HG03280 (cell line): Measurements from ENCODE around the gene ASAH2B.

Source experiments
- ATAC-seq: cut with Tn5 transposase; IDR thresholded peaks from one replicate; pipeline ENCODE4 v1.9.1; 2021; ENCODE audit warnings: mild to moderate bottlenecking, moderate library complexity; ENCODE audit not compliant: unreplicated experiment

Gene ASAH2B

GRCh38 chr10:50796693-50797092, 57.0 kb downstream of the ASAH2B start:
- no peak for ATAC-seq

- no peak for ATAC-seq
Observed at GRCh38 chr10:50798297-50798696, 58.6 kb downstream of the ASAH2B start.

DNA sequence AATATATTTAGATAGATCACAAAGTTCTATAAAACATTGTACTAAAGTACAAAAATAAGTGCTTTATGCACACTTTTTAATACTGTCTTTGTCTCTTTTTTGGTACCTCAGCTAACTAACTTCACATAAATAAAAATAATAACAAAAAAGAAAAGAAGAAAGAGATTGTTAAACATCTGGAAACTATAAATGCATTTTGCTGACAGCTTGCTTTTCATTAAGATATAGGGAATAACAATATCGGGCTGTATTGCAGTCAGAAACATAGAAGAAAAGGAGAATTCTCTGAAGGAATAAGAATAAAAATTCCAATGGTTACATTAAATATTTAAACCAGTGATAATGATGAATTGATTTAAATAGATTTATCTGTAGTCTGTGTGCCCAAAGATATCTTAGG, 59.9 kb downstream of the ASAH2B start:
- ATAC-seq = no peak

- no peak for ATAC-seq
Observed at GRCh38 chr10:50805981-50806622, 66.4 kb downstream of the ASAH2B start.

DNA sequence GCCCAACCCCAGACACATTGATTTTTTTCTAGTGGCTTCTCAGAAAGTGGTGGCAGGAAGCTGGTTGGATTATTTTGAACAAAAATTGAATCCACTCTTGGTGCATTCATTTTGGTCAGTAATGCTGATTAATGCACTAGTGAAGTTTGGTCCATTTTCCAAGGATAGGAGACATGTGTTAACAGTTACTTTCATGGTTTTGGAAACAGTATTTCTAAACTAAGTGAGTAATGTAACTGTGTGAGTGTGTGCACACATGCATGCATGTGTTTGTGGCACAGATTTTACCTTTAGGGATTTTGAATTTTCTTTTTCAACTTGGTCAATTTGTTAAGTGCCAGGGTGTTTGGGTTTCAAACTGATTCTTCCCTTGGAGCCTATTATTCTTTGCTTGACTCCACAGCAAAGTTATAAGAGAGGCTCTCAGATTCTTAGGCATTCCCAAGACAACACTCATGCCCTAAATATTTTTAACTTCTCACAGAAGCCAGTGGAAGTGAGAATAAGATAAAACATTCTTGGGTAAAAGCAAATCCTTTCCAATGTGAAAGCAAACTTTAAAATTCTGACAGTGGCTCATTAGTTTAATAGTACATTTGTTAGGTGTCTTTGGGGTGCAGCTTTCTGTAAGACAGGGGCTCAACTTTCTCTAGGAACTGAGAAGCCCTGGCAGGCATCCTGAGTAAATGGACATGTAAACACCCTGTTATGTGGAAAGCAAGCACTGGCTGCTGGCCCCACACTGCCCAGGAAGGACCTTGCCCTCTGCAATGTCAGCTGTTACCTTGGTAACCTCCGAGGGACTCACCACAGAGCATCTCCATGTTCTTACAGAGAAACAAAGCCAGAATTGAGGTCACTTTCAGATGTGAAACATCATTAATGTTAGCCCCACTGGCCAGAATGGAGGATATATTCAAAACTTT, 68.4 kb downstream of the ASAH2B start:
- ATAC-seq = no peak
